Panc1 (cell line): ENCODE measurements around the gene SESN2. TPM values are rescaled to one million over a fixed set of nuclear protein-coding genes. Genes with fewer than 3 reads are reported as not detected.
A peak's percentile ranks its signal among the peaks of the same experiment; 100 is the strongest.

Source experiments
- ATAC-seq: fragments of 200-7000 bp; cut with Tn5 transposase; 2 replicates; pipeline ENCODE4 v1.9.1; 2020; ENCODE audit warnings: mild to moderate bottlenecking, moderate library complexity
- BruUV-seq: library from RNA; stranded (reverse); fragments of 400-500 nt; replicated peaks from 2 replicates; lab custom pipeline; 2021; lab: Mats Ljungman, UMichigan
- CTCF ChIA-PET: fragments of 300-600 bp; sonication (Branson Sonifier 250); formaldehyde crosslinking; loops from one replicate; lab custom pipeline; 2022; ENCODE audit warnings: antibody characterized with exemption; lab: Charles Lee
- POLR2A ChIA-PET: fragments of 300-600 bp; sonication (Branson Sonifier 250); formaldehyde crosslinking; loops from one replicate; lab custom pipeline; 2022; ENCODE audit warnings: antibody characterized with exemption; lab: Charles Lee
- DNase-seq: peaks from one replicate; pipeline ENCODE4 v3.0.0-alpha.2; 2010; ENCODE audit warnings: low read depth, low spot score
- H3K27ac ChIP-seq: 2 replicates; pipeline ENCODE4 v1.5.1; 2011; ENCODE audit warnings: mild to moderate bottlenecking, low read length, inconsistent platforms
- H3K27me3 ChIP-seq: fragments of 200-500 bp; sonication (Bioruptor generic); 2 replicates; pipeline ENCODE4 v1.6.0; 2014; ENCODE audit warnings: low read length, inconsistent platforms; ENCODE audit not compliant: control insufficient read depth, insufficient read depth
- H3K36me3 ChIP-seq: fragments of 200-500 bp; sonication (Bioruptor generic); 2 replicates; pipeline ENCODE4 v1.5.1; 2014; ENCODE audit warnings: inconsistent platforms, mild to moderate bottlenecking, low read length, moderate library complexity; ENCODE audit not compliant: control insufficient read depth, insufficient read depth
- H3K4me1 ChIP-seq: 2 replicates; pipeline ENCODE4 v1.5.1; 2011; ENCODE audit warnings: inconsistent platforms, mild to moderate bottlenecking, low read length, moderate library complexity; ENCODE audit not compliant: control insufficient read depth, insufficient read depth
- H3K4me3 ChIP-seq, 2 experiments: 2 replicates each; pipeline ENCODE4 v1.5.1; 2011 to 2012; ENCODE audit warnings: low read depth in 2 of 2, low read length in 2 of 2, mild to moderate bottlenecking in 2 of 2, inconsistent platforms in 1 of 2, moderate library complexity in 1 of 2
- H3K9me3 ChIP-seq: fragments of 200-500 bp; sonication (Bioruptor generic); 2 replicates; pipeline ENCODE4 v1.5.1; 2014; ENCODE audit warnings: low read depth, mild to moderate bottlenecking, inconsistent platforms, low read length, moderate library complexity; ENCODE audit not compliant: control insufficient read depth, insufficient read depth
- POLR2AphosphoS5 ChIP-seq: IDR thresholded peaks from 2 replicates; pipeline ENCODE4 v1.6.1; 2012; ENCODE audit warnings: mild to moderate bottlenecking, low read depth, low read length, moderate library complexity
- REST ChIP-seq, 2 experiments: IDR thresholded peaks; 2 replicates each; pipeline ENCODE4 v1.6.1; 2011 to 2012; ENCODE audit warnings: low read depth in 2 of 2, control low read depth in 1 of 2, low read length in 1 of 2, mild to moderate bottlenecking in 1 of 2, moderate library complexity in 1 of 2; ENCODE audit not compliant: insufficient read depth in 1 of 2
- SIN3A ChIP-seq: IDR thresholded peaks from 2 replicates; pipeline ENCODE4 v1.6.1; 2012; ENCODE audit warnings: low read depth, mild to moderate bottlenecking, low read length, moderate library complexity, borderline replicate concordance; ENCODE audit not compliant: insufficient read depth
- TCF7L2 ChIP-seq: IDR thresholded peaks from 2 replicates; pipeline ENCODE4 v1.6.1; 2011; ENCODE audit warnings: mild to moderate bottlenecking, low read depth, low read length, inconsistent platforms
- in situ Hi-C: cut with HindIII; loops from 2 replicates; pipeline ENCODE4 v1.10.0; 2016; ENCODE audit warnings: low sequenced_read_pairs, low pct_unique_long_range_greater_than_20kb
- intact Hi-C: fragments of 100-400 bp; cut with micrococcal nuclease; formaldehyde crosslinking; loops from one replicate; pipeline ENCODE4 v1.10.0; 2022; ENCODE audit not compliant: unreplicated experiment
- total RNA-seq: library from RNA; stranded (reverse); gene quantifications from one replicate; pipeline ENCODE4 v1.2.1, GENCODE V29; 2021; ENCODE audit not compliant: unreplicated experiment
- TF ChIP-seq, protein P1 (sequence below): fragments of 450-650 bp; IDR thresholded peaks from 2 replicates; pipeline ENCODE4 v1.5.1; 2017; ENCODE audit warnings: mild to moderate bottlenecking

The SESN2 gene
- total RNA-seq, 1 experiment from 2014 or later: 19.7 TPM

GRCh38 chr1:28246427-28246832 lies 12.9 kb upstream of the SESN2 start:
- Histone ChIP-seq H3K27me3 (no peaks in the 10 kb centered on the region), H3K4me1 (peaks cover 29% of the 10 kb centered on the region), H3K36me3 (no peaks in the 10 kb centered on the region), H3K4me3 (peak overlapping the region; percentile 65 to 81), H3K27ac (peak overlapping the region; percentile 88), H3K9me3 (no peaks in the 10 kb centered on the region)
- TSS peak; percentile 94 for BruUV-seq
- TF ChIP-seq SIN3A: no peak
- TF ChIP-seq REST (IDR thresholded peaks at IDR 0.05; ENCODE audit: insufficient read depth in 1 of 2, low read depth in 2 of 2, low read length in 1 of 2): no peak
- TF ChIP-seq TCF7L2: no peak
- no peak for TF ChIP-seq POLR2AphosphoS5
- TF ChIP-seq, protein P1, sequence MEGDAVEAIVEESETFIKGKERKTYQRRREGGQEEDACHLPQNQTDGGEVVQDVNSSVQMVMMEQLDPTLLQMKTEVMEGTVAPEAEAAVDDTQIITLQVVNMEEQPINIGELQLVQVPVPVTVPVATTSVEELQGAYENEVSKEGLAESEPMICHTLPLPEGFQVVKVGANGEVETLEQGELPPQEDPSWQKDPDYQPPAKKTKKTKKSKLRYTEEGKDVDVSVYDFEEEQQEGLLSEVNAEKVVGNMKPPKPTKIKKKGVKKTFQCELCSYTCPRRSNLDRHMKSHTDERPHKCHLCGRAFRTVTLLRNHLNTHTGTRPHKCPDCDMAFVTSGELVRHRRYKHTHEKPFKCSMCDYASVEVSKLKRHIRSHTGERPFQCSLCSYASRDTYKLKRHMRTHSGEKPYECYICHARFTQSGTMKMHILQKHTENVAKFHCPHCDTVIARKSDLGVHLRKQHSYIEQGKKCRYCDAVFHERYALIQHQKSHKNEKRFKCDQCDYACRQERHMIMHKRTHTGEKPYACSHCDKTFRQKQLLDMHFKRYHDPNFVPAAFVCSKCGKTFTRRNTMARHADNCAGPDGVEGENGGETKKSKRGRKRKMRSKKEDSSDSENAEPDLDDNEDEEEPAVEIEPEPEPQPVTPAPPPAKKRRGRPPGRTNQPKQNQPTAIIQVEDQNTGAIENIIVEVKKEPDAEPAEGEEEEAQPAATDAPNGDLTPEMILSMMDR: no peak
- ChIA-PET POLR2A (interaction anchor here (0.6 to 0.7 kb wide), 7 partner anchors 9 to 338 kb away, joined by 3 to 17 read pairs (median 6); no protein-coding TSS in a partner anchor), CTCF (interaction anchor here (0.6 to 0.9 kb wide), 2 partner anchors 9 to 359 kb away, joined by 5 to 9 read pairs; no protein-coding TSS in a partner anchor)
- in situ Hi-C loops (no loop called here), intact Hi-C loops (no loop called here)
- ATAC-seq (no peak), DNase-seq (no peak)

- Histone ChIP-seq H3K27me3 (no peaks in the 10 kb centered on the region), H3K9me3 (no peaks in the 10 kb centered on the region), H3K27ac (peak overlapping the region; percentile 77), H3K4me3 (peak overlapping the region; percentile 65 to 81), H3K4me1 (peaks cover 29% of the 10 kb centered on the region), H3K36me3 (no peaks in the 10 kb centered on the region)
- CTCF ChIA-PET: interaction anchor here (0.6 to 3.4 kb wide), 6 partner anchors 10 to 306 kb away, joined by 3 to 39 read pairs (median 5); no protein-coding TSS in a partner anchor
- in situ Hi-C loops: no loop called here
- TF ChIP-seq SIN3A (no peak), TCF7L2 (no peak), REST (IDR thresholded peaks at IDR 0.05; ENCODE audit: insufficient read depth in 1 of 2, low read depth in 2 of 2, low read length in 1 of 2) (no peak), POLR2AphosphoS5 (no peak)
- TF ChIP-seq, protein P1: no peak
- no TSS peak for BruUV-seq
- intact Hi-C loops: loop anchor here (2.0 kb wide), 2 partner anchors 113 to 121 kb away; partner anchors contain the start of gene PHACTR4
- DNase-seq: no peak
- ATAC-seq: peak; percentile 16
- POLR2A ChIA-PET: no interaction called here
Measured at GRCh38 chr1:28247612-28248272, 11.6 kb upstream of the SESN2 start.
